ENCODE measurements around the gene C16orf95. TPM values are rescaled to one million over a fixed set of nuclear protein-coding genes. Genes with fewer than 3 reads are reported as not detected.
"Not testable (repeated sequence)": the region's sequence is repeated elsewhere in the genome, so short reads cannot be mapped to it uniquely, and the experiment has no call there.

C16orf95 gene
- total RNA-seq, 4 donors from 2014 or later, result 0.67 to 4.2 (median 2.2) TPM

DNA sequence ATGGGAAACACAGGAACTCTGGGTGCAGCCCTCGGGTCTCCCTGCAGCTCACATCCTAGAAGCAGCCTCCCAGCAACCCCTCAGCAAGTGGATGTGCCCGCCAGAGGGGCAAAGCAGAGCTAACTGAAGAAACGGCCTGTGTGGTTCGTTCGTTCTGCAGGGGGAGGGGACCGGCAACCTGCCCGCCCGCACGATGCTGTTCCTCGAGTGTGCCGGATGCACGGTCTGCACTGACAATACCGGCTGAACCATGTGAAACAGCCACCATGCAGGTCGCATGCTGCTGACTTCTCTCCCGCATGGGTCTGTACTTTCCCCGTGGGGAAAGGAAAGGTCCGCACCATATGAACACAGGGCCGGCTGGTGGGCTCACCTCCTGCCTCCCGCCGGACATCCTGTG lies 25.3 kb upstream of the C16orf95 start:
- ATAC-seq, result no peak
- Histone ChIP-seq H3K9me3 (no peaks in the 10 kb centered on the region), H3K36me3 (peaks cover 0 to 98% of the 10 kb centered on the region in 2 donors), H3K4me3 (no peak overlapping the region), H3K27me3 (no peaks in the 10 kb centered on the region), H3K4me1 (peaks cover 0 to 27% (median 9%) of the 10 kb centered on the region in 3 donors), H3K27ac (no peak overlapping the region)
- no peak for TF ChIP-seq POLR2A (IDR thresholded peaks at IDR 0.05)
- TF ChIP-seq, protein P1, sequence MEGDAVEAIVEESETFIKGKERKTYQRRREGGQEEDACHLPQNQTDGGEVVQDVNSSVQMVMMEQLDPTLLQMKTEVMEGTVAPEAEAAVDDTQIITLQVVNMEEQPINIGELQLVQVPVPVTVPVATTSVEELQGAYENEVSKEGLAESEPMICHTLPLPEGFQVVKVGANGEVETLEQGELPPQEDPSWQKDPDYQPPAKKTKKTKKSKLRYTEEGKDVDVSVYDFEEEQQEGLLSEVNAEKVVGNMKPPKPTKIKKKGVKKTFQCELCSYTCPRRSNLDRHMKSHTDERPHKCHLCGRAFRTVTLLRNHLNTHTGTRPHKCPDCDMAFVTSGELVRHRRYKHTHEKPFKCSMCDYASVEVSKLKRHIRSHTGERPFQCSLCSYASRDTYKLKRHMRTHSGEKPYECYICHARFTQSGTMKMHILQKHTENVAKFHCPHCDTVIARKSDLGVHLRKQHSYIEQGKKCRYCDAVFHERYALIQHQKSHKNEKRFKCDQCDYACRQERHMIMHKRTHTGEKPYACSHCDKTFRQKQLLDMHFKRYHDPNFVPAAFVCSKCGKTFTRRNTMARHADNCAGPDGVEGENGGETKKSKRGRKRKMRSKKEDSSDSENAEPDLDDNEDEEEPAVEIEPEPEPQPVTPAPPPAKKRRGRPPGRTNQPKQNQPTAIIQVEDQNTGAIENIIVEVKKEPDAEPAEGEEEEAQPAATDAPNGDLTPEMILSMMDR (IDR thresholded peaks at IDR 0.05), result no peak
- no peak for TF ChIP-seq EP300 (IDR thresholded peaks at IDR 0.05)
- no peak for TF ChIP-seq POLR2AphosphoS5 (IDR thresholded peaks at IDR 0.05)
- 80% methylated on average over 1 of the region's 20 CpGs; no CpG with 5 or more reads in 1 of the 2 donors for WGBS, 2 donors (ENCODE audit: low coverage in 1 of 2)

DNA sequence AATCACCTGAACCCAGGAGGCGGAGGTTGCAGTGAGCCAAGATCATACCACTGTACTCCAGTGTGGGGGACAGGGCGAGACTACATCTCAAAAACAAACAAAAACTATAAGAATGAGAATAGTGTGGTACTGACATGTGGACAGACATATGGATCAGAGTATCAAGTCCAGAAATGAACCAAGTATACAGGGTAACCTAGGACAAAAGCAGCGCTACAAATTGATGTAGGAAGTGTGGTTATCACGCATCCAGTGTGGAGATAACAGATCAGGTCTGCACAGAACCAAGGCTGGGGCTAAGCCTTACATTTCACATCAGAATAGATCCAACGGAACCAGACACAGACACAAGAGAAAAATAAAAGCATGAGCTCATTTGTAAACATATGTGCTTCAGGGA lies 23.0 kb upstream of the C16orf95 start:
- no peaks in the 10 kb centered on the region for H3K27me3 ChIP-seq
- H3K4me3 ChIP-seq, result no peak overlapping the region
- H3K9me3 ChIP-seq, result no peaks in the 10 kb centered on the region
- H3K4me1 ChIP-seq, result peaks cover 0 to 17% (median 3%) of the 10 kb centered on the region in 3 donors
- TF ChIP-seq POLR2A (IDR thresholded peaks at IDR 0.05) (no peak), POLR2AphosphoS5 (IDR thresholded peaks at IDR 0.05) (no peak), EP300 (IDR thresholded peaks at IDR 0.05) (no peak)
- TF ChIP-seq, protein P1 (IDR thresholded peaks at IDR 0.05), result no peak
- WGBS, 2 donors (ENCODE audit: low coverage in 1 of 2), result 95 to 97% methylated on average over 4 to 5 of the region's 5 CpGs
- no peak for ATAC-seq
- H3K27ac ChIP-seq, result no peak overlapping the region
- H3K36me3 ChIP-seq, result peaks cover 0 to 96% of the 10 kb centered on the region in 2 donors

- not testable (repeated sequence) for H3K27ac ChIP-seq, H3K27me3 ChIP-seq, H3K9me3 ChIP-seq, ATAC-seq, H3K4me3 ChIP-seq
- Histone ChIP-seq H3K4me1 (peaks cover 0 to 12% (median under 1%) of the 10 kb centered on the region in 3 donors), H3K36me3 (peaks cover 0 to 96% of the 10 kb centered on the region in 2 donors)
- WGBS, 2 donors (ENCODE audit: low coverage in 1 of 2), result 75 to 96% methylated on average over 1 to 10 of the region's 11 CpGs
Measured at GRCh38 chr16:87339724-87340105, 22.5 kb upstream of the C16orf95 start.

- H3K4me1 ChIP-seq, result peaks cover 0 to 7% (median 0%) of the 10 kb centered on the region in 3 donors
- no peaks in the 10 kb centered on the region for H3K27me3 ChIP-seq
- ATAC-seq, result no peak
- TF ChIP-seq POLR2AphosphoS5 (IDR thresholded peaks at IDR 0.05) (no peak), EP300 (IDR thresholded peaks at IDR 0.05) (no peak), POLR2A (IDR thresholded peaks at IDR 0.05) (no peak)
- TF ChIP-seq, protein P1 (IDR thresholded peaks at IDR 0.05), result no peak
- no peaks in the 10 kb centered on the region for H3K9me3 ChIP-seq
- 81 to 90% methylated on average over 4 to 6 of the region's 17 CpGs for WGBS, 2 donors (ENCODE audit: low coverage in 1 of 2)
- H3K27ac ChIP-seq, result no peak overlapping the region
- H3K4me3 ChIP-seq, result no peak overlapping the region
- H3K36me3 ChIP-seq, result peaks cover 0 to 96% of the 10 kb centered on the region in 2 donors
Measured at GRCh38 chr16:87339086-87339723, 22.0 kb upstream of the C16orf95 start.

- no peaks in the 10 kb centered on the region for H3K27me3 ChIP-seq
- no peak overlapping the region for H3K27ac ChIP-seq
- no peak overlapping the region for H3K4me3 ChIP-seq
- H3K9me3 ChIP-seq, result no peaks in the 10 kb centered on the region
- 59 to 84% methylated on average over 4 to 8 of the region's 18 CpGs for WGBS, 2 donors (ENCODE audit: low coverage in 1 of 2)
- no peaks in the 10 kb centered on the region for H3K4me1 ChIP-seq
- TF ChIP-seq, protein P1 (IDR thresholded peaks at IDR 0.05), result no peak
- no peak for TF ChIP-seq POLR2A (IDR thresholded peaks at IDR 0.05)
- TF ChIP-seq EP300 (IDR thresholded peaks at IDR 0.05), result no peak
- TF ChIP-seq POLR2AphosphoS5 (IDR thresholded peaks at IDR 0.05), result no peak
- H3K36me3 ChIP-seq, result peaks cover 0 to 96% of the 10 kb centered on the region in 2 donors
- no peak for ATAC-seq
Measured at GRCh38 chr16:87338155-87338765, 21.1 kb upstream of the C16orf95 start.
